ENCODE results near the gene BAIAP2.
"Not testable (repeated sequence)": the region's sequence is repeated elsewhere in the genome, so short reads cannot be mapped to it uniquely, and the experiment has no call there.

The BAIAP2 gene

GRCh38 chr17:81076141-81076679 is 41.3 kb downstream of the BAIAP2 start:
- Histone ChIP-seq H3K27me3 (ENCODE audit: control insufficient read depth, insufficient read depth, low read length) (no peaks in the 10 kb centered on the region), H3K9ac (ENCODE audit: low read depth, low read length) (no peak overlapping the region), H3K36me3 (ENCODE audit: control insufficient read depth, insufficient read depth, low read length) (peaks cover 3% of the 10 kb centered on the region; the same call in 1 of the 2 replicates), H3K9me3 (ENCODE audit: control insufficient read depth, insufficient read depth, low read length) (no peaks in the 10 kb centered on the region), H3K4me1 (ENCODE audit: control insufficient read depth, insufficient read depth, low read length) (no peaks in the 10 kb centered on the region), H3K4me3 (ENCODE audit: low read depth, low read length) (no peak overlapping the region), H3K27ac (ENCODE audit: low read depth, low read length) (no peak overlapping the region)

- not testable (repeated sequence) for H3K36me3 ChIP-seq (ENCODE audit: control insufficient read depth, insufficient read depth, low read length); H3K27me3 ChIP-seq (ENCODE audit: control insufficient read depth, insufficient read depth, low read length); H3K9me3 ChIP-seq (ENCODE audit: control insufficient read depth, insufficient read depth, low read length); H3K27ac ChIP-seq (ENCODE audit: low read depth, low read length); H3K4me3 ChIP-seq (ENCODE audit: low read depth, low read length); H3K9ac ChIP-seq (ENCODE audit: low read depth, low read length); H3K4me1 ChIP-seq (ENCODE audit: control insufficient read depth, insufficient read depth, low read length)
Observed at GRCh38 chr17:81078026-81078913, 43.3 kb downstream of the BAIAP2 start.

GRCh38 chr17:81080019-81080418 is 45.1 kb downstream of the BAIAP2 start:
- no peak overlapping the region for H3K4me3 ChIP-seq (ENCODE audit: low read depth, low read length)
- H3K9ac ChIP-seq (ENCODE audit: low read depth, low read length), result no peak overlapping the region
- H3K27me3 ChIP-seq (ENCODE audit: control insufficient read depth, insufficient read depth, low read length), result no peaks in the 10 kb centered on the region
- H3K27ac ChIP-seq (ENCODE audit: low read depth, low read length), result no peak overlapping the region
- peaks cover 6% of the 10 kb centered on the region for H3K36me3 ChIP-seq (ENCODE audit: control insufficient read depth, insufficient read depth, low read length)
- H3K4me1 ChIP-seq (ENCODE audit: control insufficient read depth, insufficient read depth, low read length), result no peaks in the 10 kb centered on the region
- no peaks in the 10 kb centered on the region for H3K9me3 ChIP-seq (ENCODE audit: control insufficient read depth, insufficient read depth, low read length)

DNA sequence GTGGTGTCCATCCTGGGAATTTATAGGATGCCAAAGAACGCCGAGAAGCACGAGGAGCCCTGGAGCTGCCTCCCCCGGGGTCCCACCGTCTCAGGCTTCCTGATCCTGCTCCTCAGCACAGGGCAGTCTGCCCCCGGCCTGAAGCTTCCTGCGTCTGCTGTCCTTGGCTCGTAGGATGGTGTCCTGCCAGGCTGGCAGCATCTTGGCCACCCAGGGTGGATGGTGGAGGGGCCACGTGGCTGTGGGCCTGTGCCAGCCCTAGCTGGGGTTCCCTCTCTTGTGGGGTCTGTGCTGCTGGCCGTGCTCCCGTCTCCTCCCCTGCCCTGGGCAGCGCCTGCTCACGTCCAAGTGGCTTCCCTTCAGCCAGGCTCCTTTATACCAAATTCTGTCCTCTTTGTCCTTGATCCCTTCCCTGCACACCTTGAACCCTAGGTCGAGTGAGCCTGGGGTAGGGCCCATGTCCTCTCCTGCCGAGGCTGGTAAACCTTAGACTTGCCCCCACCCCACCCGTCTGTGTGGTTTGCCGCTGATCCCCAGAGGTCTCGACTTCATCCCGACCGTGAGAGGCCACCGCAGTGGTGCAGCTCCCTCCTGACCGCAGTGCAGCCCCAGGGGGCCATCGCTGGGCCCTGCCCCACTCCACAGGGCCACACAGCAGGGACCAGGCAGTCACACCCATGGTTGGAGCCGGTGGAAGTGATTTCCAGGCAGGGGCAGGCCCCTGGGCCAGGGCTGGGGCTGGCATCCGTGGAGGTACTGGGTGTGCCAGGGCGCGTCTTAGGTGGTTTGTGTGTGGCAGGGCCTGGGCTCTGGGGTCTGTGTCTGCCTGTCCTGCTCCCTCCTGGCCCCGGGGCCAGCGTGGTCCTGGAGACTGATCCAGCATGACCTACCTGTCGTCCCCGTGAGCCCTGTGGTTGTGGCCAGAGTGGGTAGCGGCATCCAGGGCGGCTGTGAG is 46.5 kb downstream of the BAIAP2 start:
- Histone ChIP-seq H3K27me3 (ENCODE audit: control insufficient read depth, insufficient read depth, low read length) (no peaks in the 10 kb centered on the region), H3K4me3 (ENCODE audit: low read depth, low read length) (no peak overlapping the region), H3K9ac (ENCODE audit: low read depth, low read length) (no peak overlapping the region), H3K9me3 (ENCODE audit: control insufficient read depth, insufficient read depth, low read length) (no peaks in the 10 kb centered on the region), H3K36me3 (ENCODE audit: control insufficient read depth, insufficient read depth, low read length) (peaks cover 6% of the 10 kb centered on the region), H3K4me1 (ENCODE audit: control insufficient read depth, insufficient read depth, low read length) (no peaks in the 10 kb centered on the region), H3K27ac (ENCODE audit: low read depth, low read length) (no peak overlapping the region)

DNA sequence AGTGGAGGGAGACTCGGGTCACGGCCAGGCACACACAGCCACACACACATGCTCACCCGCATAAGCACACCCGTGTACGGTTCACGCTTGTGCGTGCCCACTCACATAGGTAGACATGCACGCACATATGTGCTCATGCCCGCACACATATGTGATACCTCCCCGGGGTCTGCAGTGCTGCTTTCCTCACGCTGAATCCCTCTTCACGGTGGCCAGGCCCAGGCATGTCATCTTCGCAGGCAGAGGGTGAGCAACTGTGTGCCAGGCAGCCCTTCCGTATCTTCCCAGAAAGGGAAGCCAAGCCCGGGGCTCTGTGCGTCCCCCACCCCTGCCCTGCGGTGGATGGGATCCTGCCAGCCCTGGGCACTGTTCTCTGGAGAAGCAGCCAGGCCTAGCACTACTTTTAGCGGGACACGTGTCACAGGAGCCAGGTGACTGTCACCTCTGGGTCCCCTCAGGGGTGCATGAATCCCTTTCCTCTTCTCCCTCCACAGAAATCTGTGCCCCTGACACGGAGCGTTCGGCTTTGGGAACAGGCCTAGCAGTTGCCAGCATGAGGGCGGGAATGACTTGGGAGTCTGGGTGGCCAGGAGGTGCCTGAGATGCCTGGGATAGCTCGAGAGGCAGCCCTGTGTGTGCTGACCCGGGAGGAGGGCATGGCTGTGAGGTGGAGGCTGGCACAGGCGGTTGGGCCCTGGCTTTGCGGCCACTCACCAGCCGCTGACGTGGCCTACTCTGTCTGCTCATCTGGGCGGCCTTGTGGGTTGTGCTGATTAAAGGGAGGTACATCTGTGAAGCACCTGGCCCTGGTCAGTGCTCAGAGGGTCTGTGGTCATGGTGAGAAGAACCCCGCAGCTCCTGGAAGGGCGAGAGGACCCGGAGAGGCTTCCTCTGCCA is 47.5 kb downstream of the BAIAP2 start:
- Histone ChIP-seq H3K4me3 (ENCODE audit: low read depth, low read length) (no peak overlapping the region), H3K27me3 (ENCODE audit: control insufficient read depth, insufficient read depth, low read length) (no peaks in the 10 kb centered on the region), H3K4me1 (ENCODE audit: control insufficient read depth, insufficient read depth, low read length) (no peaks in the 10 kb centered on the region), H3K27ac (ENCODE audit: low read depth, low read length) (no peak overlapping the region), H3K9me3 (ENCODE audit: control insufficient read depth, insufficient read depth, low read length) (no peaks in the 10 kb centered on the region), H3K36me3 (ENCODE audit: control insufficient read depth, insufficient read depth, low read length) (peaks cover 13% of the 10 kb centered on the region), H3K9ac (ENCODE audit: low read depth, low read length) (no peak overlapping the region)

DNA sequence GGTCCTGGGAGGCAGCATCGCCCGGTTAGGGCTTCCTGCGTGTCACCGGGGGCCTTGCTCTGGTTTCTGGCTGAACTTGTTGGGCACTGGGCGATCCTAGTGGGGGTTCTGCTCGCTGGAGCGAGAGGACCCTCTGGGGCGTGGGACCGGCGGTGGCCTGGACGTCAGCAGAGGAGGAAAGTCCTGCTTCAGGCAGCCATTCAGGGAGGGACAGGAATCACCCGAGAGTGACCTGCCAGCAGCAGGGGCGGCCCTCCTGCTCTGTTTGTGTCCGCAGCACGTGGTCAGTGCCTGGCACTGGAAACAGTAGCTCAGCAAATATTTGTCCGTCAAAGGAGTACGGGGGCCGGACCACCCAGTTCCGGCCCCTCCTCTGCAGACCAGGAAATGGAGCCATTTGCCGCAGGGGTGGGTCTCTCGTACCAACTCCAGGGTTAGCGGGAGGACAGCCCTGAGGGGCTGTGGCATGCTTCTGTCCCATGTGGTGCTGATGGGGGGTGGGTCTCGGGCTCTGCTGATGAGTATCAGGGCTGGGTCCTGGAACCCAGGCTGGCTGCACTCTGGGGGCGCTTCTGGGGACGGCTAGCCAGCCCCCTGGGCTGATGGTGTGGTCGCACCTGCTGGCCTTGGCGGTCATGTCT is 48.3 kb downstream of the BAIAP2 start:
- H3K4me1 ChIP-seq (ENCODE audit: control insufficient read depth, insufficient read depth, low read length), result no peaks in the 10 kb centered on the region
- no peak overlapping the region for H3K9ac ChIP-seq (ENCODE audit: low read depth, low read length)
- peaks cover 20% of the 10 kb centered on the region for H3K36me3 ChIP-seq (ENCODE audit: control insufficient read depth, insufficient read depth, low read length)
- H3K27me3 ChIP-seq (ENCODE audit: control insufficient read depth, insufficient read depth, low read length), result no peaks in the 10 kb centered on the region
- no peak overlapping the region for H3K27ac ChIP-seq (ENCODE audit: low read depth, low read length)
- H3K4me3 ChIP-seq (ENCODE audit: low read depth, low read length), result no peak overlapping the region
- no peaks in the 10 kb centered on the region for H3K9me3 ChIP-seq (ENCODE audit: control insufficient read depth, insufficient read depth, low read length)

DNA sequence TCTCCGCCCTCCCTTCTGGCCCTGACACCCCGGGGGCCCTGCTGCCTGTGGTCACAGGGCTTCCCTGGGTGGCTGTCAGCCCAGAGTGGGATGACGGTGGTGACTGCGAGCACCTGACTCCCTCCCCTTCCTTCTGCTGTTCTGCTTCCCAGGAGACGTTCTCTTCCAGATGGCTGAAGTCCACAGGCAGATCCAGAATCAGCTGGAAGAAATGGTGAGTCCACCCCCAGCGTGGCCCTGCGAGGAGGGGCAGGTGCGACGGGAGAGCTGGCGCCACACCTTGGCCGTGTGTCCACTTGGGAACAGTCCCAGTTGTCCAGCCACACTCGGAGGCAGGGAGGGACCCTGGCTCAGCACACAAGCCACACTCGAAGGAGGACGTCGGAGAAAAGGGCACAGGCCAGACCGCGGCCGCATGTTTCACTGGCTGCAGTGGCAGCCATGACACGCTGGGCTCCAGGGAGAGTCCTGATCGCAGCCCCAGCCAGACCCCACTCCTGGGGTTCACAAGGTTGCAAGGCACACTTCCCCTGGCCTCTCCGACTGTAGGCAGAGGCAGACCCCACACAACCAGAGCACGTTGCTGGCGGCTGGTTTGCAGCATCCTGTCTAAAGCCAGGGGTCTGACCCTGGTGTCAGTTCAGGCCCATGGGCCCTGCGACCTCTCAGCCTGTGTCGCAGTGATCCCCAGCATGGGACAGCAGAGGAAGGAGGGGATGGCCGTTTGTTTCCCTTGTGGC is 49.9 kb downstream of the BAIAP2 start:
- peaks cover 23% of the 10 kb centered on the region for H3K36me3 ChIP-seq (ENCODE audit: control insufficient read depth, insufficient read depth, low read length)
- H3K27me3 ChIP-seq (ENCODE audit: control insufficient read depth, insufficient read depth, low read length), result no peaks in the 10 kb centered on the region
- H3K27ac ChIP-seq (ENCODE audit: low read depth, low read length), result no peak overlapping the region
- H3K9me3 ChIP-seq (ENCODE audit: control insufficient read depth, insufficient read depth, low read length), result no peaks in the 10 kb centered on the region
- H3K9ac ChIP-seq (ENCODE audit: low read depth, low read length), result no peak overlapping the region
- H3K4me1 ChIP-seq (ENCODE audit: control insufficient read depth, insufficient read depth, low read length), result no peaks in the 10 kb centered on the region
- H3K4me3 ChIP-seq (ENCODE audit: low read depth, low read length), result no peak overlapping the region

- H3K27me3 ChIP-seq (ENCODE audit: control insufficient read depth, insufficient read depth, low read length), result no peaks in the 10 kb centered on the region
- H3K36me3 ChIP-seq (ENCODE audit: control insufficient read depth, insufficient read depth, low read length), result peaks cover 23% of the 10 kb centered on the region
- no peak overlapping the region for H3K4me3 ChIP-seq (ENCODE audit: low read depth, low read length)
- no peaks in the 10 kb centered on the region for H3K9me3 ChIP-seq (ENCODE audit: control insufficient read depth, insufficient read depth, low read length)
- H3K27ac ChIP-seq (ENCODE audit: low read depth, low read length), result no peak overlapping the region
- no peak overlapping the region for H3K9ac ChIP-seq (ENCODE audit: low read depth, low read length)
- H3K4me1 ChIP-seq (ENCODE audit: control insufficient read depth, insufficient read depth, low read length), result peaks cover 5% of the 10 kb centered on the region; the same call in 1 of the 2 replicates
Observed at GRCh38 chr17:81085420-81085911, 50.5 kb downstream of the BAIAP2 start.

GRCh38 chr17:81086789-81087551 is 52.0 kb downstream of the BAIAP2 start:
- no peaks in the 10 kb centered on the region for H3K27me3 ChIP-seq (ENCODE audit: control insufficient read depth, insufficient read depth, low read length)
- no peaks in the 10 kb centered on the region for H3K9me3 ChIP-seq (ENCODE audit: control insufficient read depth, insufficient read depth, low read length)
- H3K4me1 ChIP-seq (ENCODE audit: control insufficient read depth, insufficient read depth, low read length), result peaks cover 8% of the 10 kb centered on the region; the same call in 1 of the 2 replicates
- peaks cover 23% of the 10 kb centered on the region for H3K36me3 ChIP-seq (ENCODE audit: control insufficient read depth, insufficient read depth, low read length)
- no peak overlapping the region for H3K9ac ChIP-seq (ENCODE audit: low read depth, low read length)
- no peak overlapping the region for H3K27ac ChIP-seq (ENCODE audit: low read depth, low read length)
- no peak overlapping the region for H3K4me3 ChIP-seq (ENCODE audit: low read depth, low read length)

Measured in HUES48 (cell line).